CD1c-positive myeloid dendritic cell (primary cell): ENCODE results near the gene MTARC2.

ENCODE experiments used
- DNase-seq: peaks from one replicate; pipeline ENCODE4 v3.0.0-alpha.2; 2016; ENCODE audit errors: extremely low spot score

Gene MTARC2

DNA sequence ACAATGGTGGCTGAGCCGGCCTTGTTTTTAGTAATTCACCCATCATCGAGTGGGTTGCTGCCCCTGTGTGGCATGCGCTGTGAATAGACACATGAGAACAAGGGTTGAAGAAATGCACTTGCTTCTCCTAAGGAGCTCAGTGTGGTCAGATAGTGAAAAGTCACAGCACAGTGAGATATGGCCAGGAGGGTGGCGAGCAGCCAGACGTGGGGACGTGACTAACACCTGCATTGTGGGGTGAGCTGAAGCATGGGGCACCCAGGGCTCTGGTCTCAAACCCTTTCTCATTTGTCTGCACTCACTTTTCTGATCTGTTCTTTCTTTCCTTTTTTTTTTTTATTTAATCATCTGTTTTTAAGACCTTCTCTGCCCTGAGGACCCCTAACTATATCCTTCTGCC, 52.1 kb downstream of the MTARC2 start:
- no peak for DNase-seq

DNA sequence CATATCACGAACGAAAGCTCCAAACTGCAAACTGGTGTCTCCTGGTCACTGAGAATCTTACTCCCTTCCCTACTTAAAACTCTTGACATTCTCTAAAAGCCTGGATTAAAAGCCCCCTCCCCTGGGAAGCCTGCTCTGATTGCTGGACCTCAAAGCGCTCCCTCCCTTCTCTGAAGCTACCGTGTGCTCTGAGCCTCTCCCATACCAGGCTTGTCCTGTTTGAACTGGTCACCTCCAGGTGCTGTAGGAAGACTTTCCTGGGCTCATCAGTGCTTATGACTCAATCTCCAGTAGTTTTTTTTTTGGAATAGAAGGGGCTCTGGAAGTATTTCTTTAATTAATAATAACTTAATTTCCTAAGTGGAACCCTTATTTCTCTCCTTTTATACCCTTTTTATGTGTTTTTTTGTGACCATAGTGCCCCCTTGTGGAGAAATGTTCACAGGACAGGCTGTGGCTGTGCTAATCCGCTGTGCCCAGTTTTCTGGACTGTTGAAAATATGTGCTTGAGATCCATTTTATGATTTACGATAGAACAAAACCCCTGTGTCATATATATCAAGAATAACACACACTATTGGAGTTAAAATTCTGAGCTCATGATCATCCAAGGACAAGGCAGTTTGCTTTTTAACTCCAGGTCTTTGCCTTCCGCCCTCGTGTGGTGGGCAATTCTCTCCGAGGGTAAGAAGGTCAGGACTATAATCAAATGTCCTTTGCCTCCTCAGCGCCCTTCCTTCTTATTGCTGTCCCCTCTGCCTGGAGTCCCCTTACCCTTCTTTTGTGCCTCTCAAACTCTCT, 55.5 kb downstream of the MTARC2 start:
- DNase-seq, result peak; percentile 37

DNA sequence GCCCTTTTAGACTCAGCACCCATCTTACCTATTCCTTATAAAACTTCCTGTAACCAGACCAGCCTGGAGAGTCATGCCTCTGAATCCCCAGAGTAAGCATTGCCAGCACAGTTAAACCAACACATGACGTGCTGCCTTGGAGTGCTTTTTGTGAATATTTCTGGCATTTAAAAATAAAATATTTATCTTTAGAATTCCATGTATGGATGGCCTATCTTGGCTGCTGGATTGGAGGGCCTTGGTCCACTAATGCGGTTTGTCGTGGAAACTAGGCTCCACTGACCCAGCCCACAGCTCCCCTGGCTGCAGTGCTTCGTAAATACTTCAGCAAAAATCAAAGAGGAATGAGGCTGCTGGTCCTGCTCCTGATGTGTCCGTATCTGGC, 56.1 kb downstream of the MTARC2 start:
- no peak for DNase-seq

DNA sequence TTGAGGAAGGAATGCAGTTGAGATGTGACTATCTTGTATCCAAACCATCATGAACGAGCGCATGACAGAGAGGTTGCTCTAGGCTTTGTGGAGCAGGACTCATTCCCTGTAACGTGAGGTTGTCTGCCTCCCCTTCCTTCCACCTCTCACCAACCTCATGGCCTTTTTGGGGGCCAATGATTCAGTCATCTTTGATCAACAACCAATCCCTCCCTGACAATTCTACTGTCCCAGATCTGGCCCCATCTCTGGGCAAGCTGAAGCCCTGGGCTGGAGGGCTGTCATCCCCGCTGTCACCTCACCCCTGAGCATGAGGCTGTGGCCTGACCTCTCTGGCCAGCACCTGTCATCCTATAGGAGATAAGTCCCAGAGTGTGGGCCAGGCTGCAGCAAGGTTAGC, 58.3 kb downstream of the MTARC2 start:
- DNase-seq, result no peak

DNA sequence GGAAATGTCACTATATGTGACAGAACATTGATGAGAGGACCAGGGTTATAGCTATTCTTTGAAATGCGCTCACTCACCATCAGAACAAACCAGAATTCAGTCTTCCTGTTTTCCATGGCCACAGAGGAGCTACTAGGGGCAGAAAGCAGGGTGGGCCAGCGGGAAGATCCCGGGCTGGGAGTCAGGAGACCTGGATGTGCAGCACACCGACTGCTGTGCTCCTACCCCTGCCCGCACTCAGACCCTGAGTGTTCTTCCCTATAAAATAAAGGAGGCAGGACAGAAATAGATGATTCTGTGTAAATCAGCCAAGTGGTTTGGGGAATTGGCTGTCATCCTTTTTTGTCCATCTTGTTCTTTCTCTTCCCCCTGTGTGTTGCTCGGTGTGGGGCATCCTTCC, 59.6 kb downstream of the MTARC2 start:
- DNase-seq, result no peak

DNA sequence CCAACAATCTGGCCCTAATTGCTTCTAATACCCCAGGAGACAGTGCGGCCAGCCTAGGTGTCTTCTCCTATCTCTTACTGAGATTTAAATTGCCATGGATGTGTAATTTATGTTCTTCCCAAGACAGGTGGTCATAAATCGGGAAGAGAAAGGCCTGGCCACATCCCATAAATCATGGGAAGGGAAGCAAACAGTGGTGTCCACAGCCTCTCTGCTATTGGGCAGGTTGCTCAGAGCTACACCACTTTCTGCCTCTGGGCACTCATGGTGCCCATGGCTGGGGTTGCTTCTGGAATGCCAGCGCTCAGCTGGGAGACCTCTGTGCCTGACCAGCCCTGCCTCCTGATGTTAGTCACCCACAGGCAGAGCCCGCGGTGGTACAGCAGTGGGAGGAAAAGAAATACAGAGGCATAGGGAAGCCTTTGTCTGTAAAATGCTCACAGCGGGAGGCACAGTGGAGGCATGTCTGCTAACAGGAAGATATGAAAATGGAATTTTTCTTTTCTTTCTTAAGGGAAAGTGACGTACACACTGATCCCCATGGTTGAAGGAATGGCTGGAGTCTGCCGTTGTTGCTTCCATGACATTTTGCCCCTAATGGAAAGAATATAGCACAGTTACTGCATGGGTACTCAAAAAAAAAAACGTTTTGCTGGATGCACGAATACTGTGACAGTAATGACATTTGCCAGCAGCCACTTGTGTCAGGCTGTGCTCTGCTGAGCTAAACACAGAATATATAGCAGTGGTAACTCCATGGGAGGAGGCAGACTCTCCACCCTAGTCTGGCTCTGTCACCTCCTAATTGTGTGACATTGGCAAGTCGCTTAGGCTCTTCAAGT, 60.4 kb downstream of the MTARC2 start:
- DNase-seq, result no peak

DNA sequence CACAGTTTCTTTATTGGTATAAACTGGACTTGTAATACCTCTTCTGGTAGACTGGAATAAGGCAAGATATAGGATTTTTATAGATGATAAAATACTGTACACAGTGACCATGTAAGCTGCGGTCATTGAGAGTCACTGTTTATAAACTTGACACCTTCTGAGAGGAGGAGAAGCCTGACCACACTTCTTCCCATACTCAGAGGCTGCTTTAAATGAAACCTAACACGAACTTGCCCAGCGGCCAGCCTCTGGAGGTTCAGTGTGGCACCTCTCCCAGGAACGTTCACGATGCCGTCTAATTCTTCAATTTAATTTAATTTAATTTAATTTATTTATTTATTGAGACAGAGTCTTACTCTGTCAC, 61.0 kb downstream of the MTARC2 start:
- no peak for DNase-seq

DNA sequence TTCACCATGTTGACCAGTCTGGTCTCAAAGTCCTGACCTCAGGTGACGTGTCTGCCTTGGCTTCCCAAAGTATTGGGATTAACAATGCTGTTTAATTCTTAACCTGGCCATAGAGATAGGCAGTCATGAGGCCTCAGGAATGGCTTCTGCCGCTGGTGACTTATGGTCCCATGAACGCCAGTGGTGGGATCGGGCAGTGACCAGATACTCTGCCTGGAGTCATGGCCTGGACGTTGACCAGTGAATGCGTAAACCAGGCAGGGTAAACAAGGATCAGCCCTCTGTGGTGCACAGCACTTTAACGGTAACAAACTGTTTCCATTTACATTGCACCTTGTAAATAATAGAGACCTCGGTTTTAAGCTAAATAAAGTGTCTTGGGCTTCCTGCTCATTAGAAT, 61.6 kb downstream of the MTARC2 start:
- DNase-seq, result no peak

DNA sequence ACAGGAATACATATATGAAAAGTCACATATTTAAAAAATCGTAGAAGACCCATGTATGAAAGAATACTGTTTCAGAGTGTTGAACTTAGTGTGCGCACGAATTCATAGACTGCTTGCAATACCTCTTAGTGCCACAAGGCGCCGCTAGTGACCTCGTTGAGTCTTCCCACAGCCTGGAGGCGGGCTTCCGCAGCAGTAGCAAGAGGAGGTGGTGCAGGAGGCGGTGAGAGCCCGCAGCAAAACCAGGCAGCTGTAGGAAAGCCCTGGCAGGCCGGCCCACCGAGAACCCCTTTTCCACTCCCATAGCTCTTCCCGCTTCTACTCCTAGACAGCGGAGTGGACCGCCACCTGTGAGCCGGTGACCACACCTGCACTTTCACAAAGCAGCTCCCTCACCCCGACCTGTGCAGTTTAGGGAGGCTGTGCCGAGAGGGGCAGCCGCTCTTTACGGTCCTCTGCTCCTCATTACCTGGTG, 62.1 kb downstream of the MTARC2 start:
- DNase-seq, result peak; percentile 88

DNA sequence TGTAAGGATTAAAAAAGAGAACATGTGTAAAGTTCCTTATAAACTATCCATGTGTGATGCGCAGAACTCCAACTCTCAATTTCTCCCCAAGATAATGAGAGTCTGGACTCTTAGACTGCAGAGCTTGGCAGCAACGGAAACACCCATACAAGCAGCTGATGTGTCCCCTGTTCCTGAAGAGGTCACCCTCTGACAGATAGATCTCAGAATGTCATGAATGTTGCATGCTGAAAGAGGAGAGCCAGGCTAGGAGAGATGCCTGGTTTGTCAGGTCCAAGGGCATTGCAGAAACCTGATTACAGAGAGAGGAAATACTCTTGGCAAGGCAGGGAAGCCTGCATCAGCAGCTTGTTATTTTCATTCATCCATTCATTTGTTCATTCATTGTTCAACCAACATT, 62.8 kb downstream of the MTARC2 start:
- no peak for DNase-seq

DNA sequence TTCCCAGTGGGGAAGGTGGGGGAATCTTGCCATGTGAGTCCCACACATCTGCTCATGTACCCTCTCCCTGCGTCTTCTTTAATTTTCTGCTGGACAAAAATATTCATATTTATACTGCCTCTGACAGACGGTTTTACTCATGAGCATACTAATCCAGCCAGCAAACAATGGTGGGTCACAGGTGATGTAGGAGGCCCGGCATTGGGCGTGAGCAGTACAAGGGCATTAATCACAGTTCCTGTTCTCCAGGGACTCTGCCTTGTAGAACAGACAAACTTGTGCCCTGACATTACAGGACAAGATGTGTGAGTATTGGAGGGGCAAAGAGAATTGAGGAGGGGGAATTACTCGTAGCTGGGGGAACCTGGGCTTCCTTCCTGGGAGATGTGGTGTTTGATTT, 63.6 kb downstream of the MTARC2 start:
- no peak for DNase-seq

DNA sequence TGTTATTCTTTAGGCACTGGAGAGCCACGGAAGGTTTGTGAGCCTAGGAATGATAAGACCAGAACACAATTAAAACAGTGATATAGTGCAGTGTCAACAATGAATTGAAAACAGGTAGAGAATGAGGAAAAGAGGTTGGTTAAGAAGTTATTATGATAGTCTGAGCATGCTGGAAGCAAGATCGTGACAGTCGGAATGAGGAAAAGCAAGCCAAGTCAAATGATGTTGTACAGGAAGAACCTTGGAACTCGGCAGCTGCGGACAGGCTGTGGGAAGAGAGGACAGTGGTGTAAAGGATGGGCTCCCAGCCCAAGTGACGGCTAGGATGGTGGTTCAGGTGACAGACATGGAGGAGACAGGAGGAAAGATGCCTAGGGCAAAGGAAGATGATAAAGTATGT, 64.2 kb downstream of the MTARC2 start:
- no peak for DNase-seq

DNA sequence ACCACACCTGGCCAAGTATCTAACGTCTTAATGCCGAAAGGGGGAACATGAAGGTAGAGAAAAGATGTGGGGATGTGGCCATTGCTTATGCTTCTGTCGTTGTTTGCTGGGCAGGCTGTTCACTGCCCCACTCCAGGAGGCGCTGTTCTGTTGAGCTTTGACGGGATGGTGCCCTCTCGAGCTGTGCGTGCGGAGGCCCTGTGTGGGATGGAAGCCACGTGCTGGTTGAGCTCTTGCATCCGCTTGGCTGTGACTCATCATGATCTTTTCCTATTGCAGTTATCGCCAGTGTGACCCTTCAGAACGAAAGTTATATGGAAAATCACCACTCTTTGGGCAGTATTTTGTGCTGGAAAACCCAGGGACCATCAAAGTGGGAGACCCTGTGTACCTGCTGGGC, 64.9 kb downstream of the MTARC2 start:
- DNase-seq, result peak; percentile 41

DNA sequence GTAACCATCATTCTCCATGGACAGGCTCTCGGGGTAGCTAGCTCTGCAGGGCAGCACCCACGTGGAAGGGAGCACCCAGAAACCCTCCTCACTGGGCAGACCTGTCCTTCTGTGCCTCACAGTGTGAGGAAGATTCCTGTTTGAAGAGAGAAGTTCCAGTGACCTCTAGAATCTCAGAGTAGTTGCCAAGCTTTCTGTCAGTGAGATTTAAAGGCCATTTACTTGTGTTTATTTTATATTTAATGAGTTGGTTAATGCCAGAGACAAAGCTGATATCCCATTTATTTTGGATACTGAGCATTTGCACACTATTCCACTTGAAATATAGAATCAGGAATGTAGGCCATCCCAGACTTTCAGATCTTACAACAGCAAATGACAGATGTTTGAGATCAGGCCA, 67.3 kb downstream of the MTARC2 start:
- DNase-seq, result no peak

DNA sequence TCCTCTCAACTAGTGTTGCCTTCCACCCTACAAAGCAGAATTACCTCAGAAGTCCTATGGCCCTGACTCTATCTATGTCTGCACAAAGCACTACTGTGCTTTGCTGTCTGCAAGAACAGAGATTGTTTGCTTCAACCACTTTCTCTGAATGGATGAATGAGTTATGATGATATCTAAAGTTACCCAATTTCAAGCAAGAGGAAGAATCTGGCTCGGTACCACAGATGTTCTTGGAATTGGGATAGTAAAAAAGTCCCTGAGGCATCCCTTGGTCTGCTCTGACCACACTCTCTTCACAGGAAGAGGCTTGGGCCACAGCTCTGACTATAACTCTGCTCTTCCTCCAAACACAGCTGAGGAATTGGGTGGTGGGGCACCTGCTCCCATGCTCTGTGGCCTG, 69.8 kb downstream of the MTARC2 start:
- DNase-seq, result no peak

DNA sequence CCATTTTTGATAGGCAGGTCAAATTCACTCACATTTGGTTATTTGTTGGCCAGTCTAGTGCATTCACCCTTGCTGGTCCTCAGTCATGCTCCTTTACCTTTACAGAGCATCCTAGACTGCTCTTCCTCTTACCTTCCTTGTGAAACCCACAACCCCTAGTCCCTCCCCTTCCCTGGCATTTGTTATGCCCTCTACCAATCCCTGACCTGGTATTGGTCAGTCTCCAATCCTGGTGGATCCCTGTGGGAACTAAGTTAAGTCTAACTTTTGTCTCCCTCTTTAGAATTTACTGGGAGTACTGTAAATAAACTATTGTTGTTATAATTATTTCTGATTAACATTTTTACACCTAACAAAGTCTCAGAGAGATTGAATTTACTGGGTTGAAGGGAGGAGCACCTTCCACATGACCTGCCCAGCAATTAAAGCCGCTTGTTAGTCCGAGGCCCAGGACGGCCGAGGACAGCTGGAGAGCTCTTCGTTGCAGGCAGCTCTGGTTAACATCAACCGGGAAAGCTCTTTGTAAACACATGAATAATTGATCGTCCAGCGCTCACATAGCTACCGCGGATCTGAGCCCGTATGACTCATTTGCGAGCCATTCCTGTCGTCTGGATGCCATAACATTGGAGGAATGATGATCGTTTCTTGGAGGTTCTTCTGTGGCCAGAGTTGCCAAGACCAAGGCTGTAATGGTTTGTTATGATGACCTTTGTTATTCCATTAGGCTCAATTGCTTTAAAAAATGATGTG, 70.5 kb downstream of the MTARC2 start:
- no peak for DNase-seq

DNA sequence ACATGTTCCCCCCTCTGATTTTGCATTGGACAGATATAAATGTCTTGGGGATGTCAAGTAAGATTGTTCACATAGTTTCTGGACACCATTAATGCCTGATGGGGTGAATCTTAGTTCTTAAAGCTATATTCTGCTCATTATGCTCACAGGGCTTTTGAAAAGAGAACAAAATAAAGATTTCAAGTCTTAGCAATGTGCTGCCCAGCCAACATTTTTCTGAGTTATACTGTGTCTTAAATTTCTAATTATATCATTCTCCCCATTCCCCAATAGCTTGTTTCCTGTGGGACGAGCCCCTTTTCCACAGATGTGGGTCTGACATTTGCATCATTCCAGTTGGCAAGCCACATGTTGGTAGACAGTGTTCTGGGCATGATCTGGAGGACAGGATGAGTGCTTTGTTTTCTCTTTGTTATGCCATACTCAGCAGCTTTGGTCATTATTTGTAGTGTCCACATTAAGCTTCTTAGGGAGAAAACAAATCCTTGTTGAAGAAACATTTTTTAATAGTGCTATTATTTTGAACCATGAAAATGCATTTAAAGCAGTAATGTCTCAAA, 71.4 kb downstream of the MTARC2 start:
- no peak for DNase-seq

DNA sequence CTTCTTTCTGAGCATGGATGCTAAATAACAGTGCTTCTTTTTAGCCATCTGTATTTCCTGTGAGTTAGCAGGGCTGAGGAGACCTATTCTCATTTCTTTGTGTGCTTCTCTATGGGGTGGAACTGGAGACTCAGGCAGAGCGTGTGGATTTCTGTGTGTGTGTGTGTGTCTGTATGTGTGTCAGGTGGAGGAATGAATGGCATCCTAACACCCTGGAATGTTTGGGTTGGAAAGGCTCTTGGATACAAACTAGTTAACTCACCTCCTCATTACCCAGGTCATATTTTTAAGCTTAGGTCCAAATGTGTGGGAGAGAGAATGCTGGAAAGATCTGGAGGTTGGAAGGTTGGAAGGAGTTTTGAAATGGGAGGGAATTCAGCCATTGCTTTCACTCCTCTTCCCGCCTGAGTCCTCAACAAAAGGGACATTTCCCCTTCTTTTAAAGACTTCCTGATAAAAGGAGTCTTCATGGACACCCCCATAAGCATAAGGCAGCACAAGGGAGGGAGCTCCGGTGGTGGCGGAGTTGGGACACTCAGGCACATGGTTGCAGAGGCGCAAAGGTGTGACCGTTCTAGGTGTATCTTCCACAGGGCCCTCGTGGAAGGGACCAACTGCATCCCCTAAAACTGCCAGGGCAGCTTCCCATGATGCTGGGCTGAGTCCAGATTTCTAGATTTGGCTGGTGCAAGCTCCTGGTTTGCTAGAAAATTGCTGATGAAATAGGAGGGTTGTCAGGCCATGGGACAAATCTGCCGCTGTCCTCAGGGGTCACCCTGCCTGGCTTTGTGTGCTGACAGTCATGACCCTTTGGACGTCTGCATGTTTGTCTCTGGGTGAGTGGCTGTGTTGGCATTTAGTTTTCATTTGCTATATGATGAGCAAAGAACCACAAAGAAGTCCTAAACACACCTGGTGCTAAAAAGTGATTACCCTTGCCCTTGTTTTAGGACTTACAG, 76.2 kb downstream of the MTARC2 start:
- no peak for DNase-seq

DNA sequence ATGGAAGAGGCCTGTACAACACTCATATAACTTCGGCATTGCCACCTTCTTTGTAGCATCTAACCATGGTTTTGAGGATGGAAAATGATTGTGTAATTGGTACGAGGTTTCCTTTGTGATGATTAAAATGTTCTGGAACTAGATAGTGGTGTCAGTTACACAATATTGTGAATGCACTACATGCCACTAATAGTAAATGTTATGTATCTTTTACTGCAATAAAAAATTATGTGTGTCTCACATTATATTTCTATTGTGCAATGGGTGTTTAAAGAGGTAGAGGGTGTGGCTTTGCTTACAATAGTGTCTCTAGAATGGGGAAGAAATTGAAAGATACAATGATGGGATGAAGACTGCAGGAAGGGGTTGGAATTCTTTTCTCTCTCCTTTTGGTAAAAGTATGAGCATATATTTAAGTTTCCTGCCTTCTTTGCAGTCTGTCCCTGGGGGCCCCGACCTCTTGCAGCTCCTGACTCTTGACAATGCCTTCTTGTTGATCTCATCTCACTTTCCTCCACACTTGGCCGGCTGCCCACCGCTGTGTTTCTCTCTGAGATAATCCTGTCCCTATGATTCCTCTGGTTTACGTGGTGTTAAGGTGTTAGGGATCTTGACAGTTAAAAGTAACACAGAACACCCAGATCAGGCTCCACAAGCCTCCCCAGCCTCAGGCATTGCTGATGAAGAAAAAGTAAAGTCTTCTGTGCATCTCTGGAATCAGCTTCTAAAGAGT, 77.9 kb downstream of the MTARC2 start:
- DNase-seq, result no peak

DNA sequence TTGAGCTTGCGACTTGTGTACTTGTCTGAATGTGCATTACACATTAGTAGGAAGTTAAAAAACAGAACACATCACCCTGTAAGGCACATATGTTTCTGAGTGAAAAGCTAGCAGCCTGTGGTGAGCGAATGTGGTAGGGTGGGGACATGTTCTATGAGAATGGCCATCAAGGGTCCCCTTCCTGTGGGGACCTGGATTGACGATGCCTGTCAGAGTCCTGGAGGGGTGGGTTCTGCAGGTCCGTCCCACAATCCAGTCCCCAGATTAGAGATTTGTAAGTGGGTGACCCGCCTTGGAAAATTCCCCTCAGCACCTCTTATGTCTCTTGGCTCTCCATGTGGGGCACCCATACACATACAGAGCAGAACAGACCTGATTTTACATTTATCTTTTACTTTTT, 78.6 kb downstream of the MTARC2 start:
- no peak for DNase-seq
